ENCODE measurements around the gene TSHZ1.
"Not testable (repeated sequence)": the region's sequence is repeated elsewhere in the genome, so short reads cannot be mapped to it uniquely, and the experiment has no call there.

Gene TSHZ1

GRCh38 chr18:75187702-75188101, 22.9 kb upstream of the TSHZ1 start:
- not testable (repeated sequence) for H3K9ac ChIP-seq (ENCODE audit: low read depth, low read length); H3K9me3 ChIP-seq (ENCODE audit: control insufficient read depth, insufficient read depth, low read length); H3K4me3 ChIP-seq (ENCODE audit: low read depth, low read length); H3K4me1 ChIP-seq (ENCODE audit: control insufficient read depth, insufficient read depth, low read length); H3K36me3 ChIP-seq (ENCODE audit: control insufficient read depth, insufficient read depth, low read length); H3K27me3 ChIP-seq (ENCODE audit: control insufficient read depth, insufficient read depth, low read length)

- Histone ChIP-seq H3K4me3 (ENCODE audit: low read depth, low read length) (no peak overlapping the region), H3K9me3 (ENCODE audit: control insufficient read depth, insufficient read depth, low read length) (no peaks in the 10 kb centered on the region), H3K27me3 (ENCODE audit: control insufficient read depth, insufficient read depth, low read length) (no peaks in the 10 kb centered on the region), H3K4me1 (ENCODE audit: control insufficient read depth, insufficient read depth, low read length) (no peaks in the 10 kb centered on the region), H3K9ac (ENCODE audit: low read depth, low read length) (no peak overlapping the region), H3K36me3 (ENCODE audit: control insufficient read depth, insufficient read depth, low read length) (no peaks in the 10 kb centered on the region)
These were observed 20.9 kb upstream of the TSHZ1 start for GRCh38 chr18:75189696-75190095.

GRCh38 chr18:75192899-75193298, 17.7 kb upstream of the TSHZ1 start:
- no peaks in the 10 kb centered on the region for H3K4me1 ChIP-seq (ENCODE audit: control insufficient read depth, insufficient read depth, low read length)
- H3K36me3 ChIP-seq (ENCODE audit: control insufficient read depth, insufficient read depth, low read length), result no peaks in the 10 kb centered on the region
- H3K27me3 ChIP-seq (ENCODE audit: control insufficient read depth, insufficient read depth, low read length), result no peaks in the 10 kb centered on the region
- no peak overlapping the region for H3K4me3 ChIP-seq (ENCODE audit: low read depth, low read length)
- no peak overlapping the region for H3K9ac ChIP-seq (ENCODE audit: low read depth, low read length)
- H3K9me3 ChIP-seq (ENCODE audit: control insufficient read depth, insufficient read depth, low read length), result no peaks in the 10 kb centered on the region

- Histone ChIP-seq H3K9me3 (ENCODE audit: control insufficient read depth, insufficient read depth, low read length) (no peaks in the 10 kb centered on the region), H3K36me3 (ENCODE audit: control insufficient read depth, insufficient read depth, low read length) (no peaks in the 10 kb centered on the region), H3K27me3 (ENCODE audit: control insufficient read depth, insufficient read depth, low read length) (peaks cover 19% of the 10 kb centered on the region), H3K4me1 (ENCODE audit: control insufficient read depth, insufficient read depth, low read length) (no peaks in the 10 kb centered on the region), H3K4me3 (ENCODE audit: low read depth, low read length) (no peak overlapping the region), H3K9ac (ENCODE audit: low read depth, low read length) (no peak overlapping the region)
These were observed 12.6 kb upstream of the TSHZ1 start for GRCh38 chr18:75198036-75198435.

- Histone ChIP-seq H3K36me3 (ENCODE audit: control insufficient read depth, insufficient read depth, low read length) (no peaks in the 10 kb centered on the region), H3K4me1 (ENCODE audit: control insufficient read depth, insufficient read depth, low read length) (peaks cover 2% of the 10 kb centered on the region), H3K4me3 (ENCODE audit: low read depth, low read length) (no peak overlapping the region), H3K9me3 (ENCODE audit: control insufficient read depth, insufficient read depth, low read length) (no peaks in the 10 kb centered on the region), H3K9ac (ENCODE audit: low read depth, low read length) (no peak overlapping the region), H3K27me3 (ENCODE audit: control insufficient read depth, insufficient read depth, low read length) (peaks cover 32% of the 10 kb centered on the region)
These were observed 11.3 kb upstream of the TSHZ1 start for GRCh38 chr18:75199327-75199726.

GRCh38 chr18:75200071-75200470, 10.5 kb upstream of the TSHZ1 start:
- peaks cover 2% of the 10 kb centered on the region for H3K4me1 ChIP-seq (ENCODE audit: control insufficient read depth, insufficient read depth, low read length)
- H3K9me3 ChIP-seq (ENCODE audit: control insufficient read depth, insufficient read depth, low read length), result no peaks in the 10 kb centered on the region
- no peak overlapping the region for H3K9ac ChIP-seq (ENCODE audit: low read depth, low read length)
- no peaks in the 10 kb centered on the region for H3K36me3 ChIP-seq (ENCODE audit: control insufficient read depth, insufficient read depth, low read length)
- H3K27me3 ChIP-seq (ENCODE audit: control insufficient read depth, insufficient read depth, low read length), result peaks cover 39% of the 10 kb centered on the region
- no peak overlapping the region for H3K4me3 ChIP-seq (ENCODE audit: low read depth, low read length)

GRCh38 chr18:75200605-75201280, 9.9 kb upstream of the TSHZ1 start:
- H3K4me1 ChIP-seq (ENCODE audit: control insufficient read depth, insufficient read depth, low read length), result peaks cover 7% of the 10 kb centered on the region
- H3K36me3 ChIP-seq (ENCODE audit: control insufficient read depth, insufficient read depth, low read length), result no peaks in the 10 kb centered on the region
- H3K9me3 ChIP-seq (ENCODE audit: control insufficient read depth, insufficient read depth, low read length), result no peaks in the 10 kb centered on the region
- no peak overlapping the region for H3K4me3 ChIP-seq (ENCODE audit: low read depth, low read length)
- no peak overlapping the region for H3K9ac ChIP-seq (ENCODE audit: low read depth, low read length)
- peaks cover 46% of the 10 kb centered on the region for H3K27me3 ChIP-seq (ENCODE audit: control insufficient read depth, insufficient read depth, low read length)

- Histone ChIP-seq H3K27me3 (ENCODE audit: control insufficient read depth, insufficient read depth, low read length) (peaks cover 54% of the 10 kb centered on the region), H3K4me1 (ENCODE audit: control insufficient read depth, insufficient read depth, low read length) (peaks cover 10% of the 10 kb centered on the region), H3K36me3 (ENCODE audit: control insufficient read depth, insufficient read depth, low read length) (no peaks in the 10 kb centered on the region), H3K9me3 (ENCODE audit: control insufficient read depth, insufficient read depth, low read length) (no peaks in the 10 kb centered on the region), H3K4me3 (ENCODE audit: low read depth, low read length) (no peak overlapping the region), H3K9ac (ENCODE audit: low read depth, low read length) (no peak overlapping the region)
These were observed 9.0 kb upstream of the TSHZ1 start for GRCh38 chr18:75201282-75202270.

- Histone ChIP-seq H3K4me3 (ENCODE audit: low read depth, low read length) (no peak overlapping the region), H3K27me3 (ENCODE audit: control insufficient read depth, insufficient read depth, low read length) (peaks cover 67% of the 10 kb centered on the region), H3K9me3 (ENCODE audit: control insufficient read depth, insufficient read depth, low read length) (no peaks in the 10 kb centered on the region), H3K4me1 (ENCODE audit: control insufficient read depth, insufficient read depth, low read length) (peaks cover 20% of the 10 kb centered on the region), H3K36me3 (ENCODE audit: control insufficient read depth, insufficient read depth, low read length) (no peaks in the 10 kb centered on the region), H3K9ac (ENCODE audit: low read depth, low read length) (no peak overlapping the region)
These were observed 7.8 kb upstream of the TSHZ1 start for GRCh38 chr18:75202696-75203365.

GRCh38 chr18:75203416-75204268, 7.0 kb upstream of the TSHZ1 start:
- no peaks in the 10 kb centered on the region for H3K36me3 ChIP-seq (ENCODE audit: control insufficient read depth, insufficient read depth, low read length)
- no peak overlapping the region for H3K9ac ChIP-seq (ENCODE audit: low read depth, low read length)
- peak overlapping the region; percentile 59 for H3K4me3 ChIP-seq (ENCODE audit: low read depth, low read length)
- H3K4me1 ChIP-seq (ENCODE audit: control insufficient read depth, insufficient read depth, low read length), result peaks cover 20% of the 10 kb centered on the region
- peaks cover 71% of the 10 kb centered on the region for H3K27me3 ChIP-seq (ENCODE audit: control insufficient read depth, insufficient read depth, low read length)
- no peaks in the 10 kb centered on the region for H3K9me3 ChIP-seq (ENCODE audit: control insufficient read depth, insufficient read depth, low read length)

GRCh38 chr18:75204269-75204731, 6.3 kb upstream of the TSHZ1 start:
- Histone ChIP-seq H3K9me3 (ENCODE audit: control insufficient read depth, insufficient read depth, low read length) (no peaks in the 10 kb centered on the region), H3K27me3 (ENCODE audit: control insufficient read depth, insufficient read depth, low read length) (peaks cover 71% of the 10 kb centered on the region), H3K4me3 (ENCODE audit: low read depth, low read length) (peak overlapping the region; percentile 59), H3K36me3 (ENCODE audit: control insufficient read depth, insufficient read depth, low read length) (no peaks in the 10 kb centered on the region), H3K4me1 (ENCODE audit: control insufficient read depth, insufficient read depth, low read length) (peaks cover 20% of the 10 kb centered on the region), H3K9ac (ENCODE audit: low read depth, low read length) (no peak overlapping the region)

Measured in iPS-15b (cell line).